Measurements from ENCODE around the gene HS6ST2.

Gene HS6ST2

DNA sequence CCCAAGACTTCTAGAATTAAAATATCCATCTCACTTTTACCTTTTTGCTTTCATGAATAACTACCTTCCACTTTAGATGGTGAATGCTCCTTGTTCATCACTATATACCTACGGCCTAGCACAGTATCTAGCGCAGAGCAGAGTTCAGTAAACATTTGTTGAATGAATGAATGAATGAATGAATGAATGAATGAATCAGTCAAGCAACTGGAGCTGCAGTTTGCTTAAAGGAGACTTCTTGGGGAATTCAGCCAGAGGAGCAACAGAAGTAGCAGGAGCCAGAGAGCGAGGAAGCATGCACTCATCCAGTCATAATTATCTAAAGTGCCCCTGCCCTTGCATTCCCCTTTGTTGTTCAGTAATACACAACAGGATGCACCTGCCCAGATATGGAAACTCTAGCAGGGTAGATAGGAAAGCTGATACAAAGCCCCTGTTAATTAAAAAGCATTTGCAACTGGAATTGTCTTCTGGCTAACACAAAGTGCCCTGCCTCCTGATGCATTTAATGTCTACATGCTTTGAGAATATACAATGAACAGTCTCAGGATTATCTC, 366.6 kb downstream of the HS6ST2 start:
- Histone ChIP-seq H3K4me1 (ENCODE audit: control insufficient read depth in 2 of 2, insufficient read depth in 2 of 2, low read length in 2 of 2) (no peaks in the 10 kb centered on the region), H3K4me3 (ENCODE audit: low read length in 2 of 2) (no peak overlapping the region), H3K27ac (ENCODE audit: low read depth in 2 of 2, low read length in 2 of 2) (no peak overlapping the region), H3K9ac (ENCODE audit: low read depth in 1 of 2, low read length in 2 of 2) (no peak overlapping the region), H3K36me3 (ENCODE audit: control insufficient read depth in 2 of 2, insufficient read depth in 2 of 2, low read length in 2 of 2) (no peaks in the 10 kb centered on the region), H3K9me3 (ENCODE audit: control insufficient read depth in 2 of 2, low read length in 2 of 2) (no peaks in the 10 kb centered on the region), H3K27me3 (ENCODE audit: control insufficient read depth in 2 of 2, insufficient read depth in 2 of 2, low read length in 2 of 2) (peaks cover 0 to 4% of the 10 kb centered on the region in 2 donors)

DNA sequence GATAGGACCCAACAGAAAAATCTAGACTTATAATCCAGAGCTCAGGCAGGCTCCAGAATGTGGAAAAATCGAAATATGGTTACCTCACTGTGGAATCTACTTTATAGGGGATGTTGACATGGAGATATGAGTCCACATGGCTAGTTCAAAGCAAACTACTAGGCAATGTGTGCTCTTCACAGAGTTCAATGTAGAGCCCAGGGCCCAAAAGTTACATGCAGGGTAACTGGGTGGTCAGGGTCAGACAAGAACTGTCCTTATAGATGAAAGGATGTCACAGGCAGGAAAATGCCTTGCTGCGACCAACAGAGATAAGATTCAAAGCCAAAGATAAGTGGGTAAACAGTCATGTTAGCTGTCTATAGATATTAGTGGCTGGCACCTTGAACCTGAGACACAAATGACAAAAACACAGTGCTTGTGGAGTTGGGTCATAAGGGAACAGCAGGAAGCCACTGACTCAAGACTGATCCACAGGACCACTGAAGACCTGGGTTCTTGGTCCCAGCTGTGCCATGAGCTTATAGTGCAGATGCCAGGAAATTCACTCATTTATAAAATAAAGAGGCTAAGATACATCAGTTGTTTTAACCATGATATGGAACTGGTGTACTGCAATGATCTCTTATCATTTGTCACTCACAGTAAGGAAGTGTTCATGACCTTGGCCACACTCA, 367.9 kb downstream of the HS6ST2 start:
- no peak overlapping the region for H3K27ac ChIP-seq (ENCODE audit: low read depth in 2 of 2, low read length in 2 of 2)
- H3K36me3 ChIP-seq (ENCODE audit: control insufficient read depth in 2 of 2, insufficient read depth in 2 of 2, low read length in 2 of 2), result no peaks in the 10 kb centered on the region
- H3K27me3 ChIP-seq (ENCODE audit: control insufficient read depth in 2 of 2, insufficient read depth in 2 of 2, low read length in 2 of 2), result peaks cover 0 to 4% of the 10 kb centered on the region in 2 donors
- no peak overlapping the region for H3K4me3 ChIP-seq (ENCODE audit: low read length in 2 of 2)
- H3K9ac ChIP-seq (ENCODE audit: low read depth in 1 of 2, low read length in 2 of 2), result no peak overlapping the region
- H3K9me3 ChIP-seq (ENCODE audit: control insufficient read depth in 2 of 2, low read length in 2 of 2), result no peaks in the 10 kb centered on the region
- H3K4me1 ChIP-seq (ENCODE audit: control insufficient read depth in 2 of 2, insufficient read depth in 2 of 2, low read length in 2 of 2), result no peaks in the 10 kb centered on the region

DNA sequence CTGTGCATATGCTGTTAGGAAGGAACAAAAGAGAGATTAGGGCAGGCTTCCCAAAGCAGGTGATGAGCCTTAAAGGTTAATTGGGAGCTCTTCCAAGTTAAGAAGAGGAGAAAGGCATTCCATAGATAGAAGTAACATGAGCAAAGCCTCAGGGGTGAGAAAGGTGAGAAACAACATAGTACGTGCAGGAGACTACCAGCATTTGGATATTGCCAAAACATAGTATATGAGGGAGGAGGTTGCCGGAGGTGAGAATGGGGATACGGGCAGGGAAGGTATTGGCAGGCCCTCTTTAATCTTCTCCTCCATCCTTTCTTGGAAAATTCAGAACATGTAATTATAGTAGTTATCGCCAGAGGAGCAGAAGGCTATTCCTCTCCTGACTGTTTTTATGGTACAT, 373.5 kb downstream of the HS6ST2 start:
- Histone ChIP-seq H3K4me1 (ENCODE audit: control insufficient read depth in 2 of 2, insufficient read depth in 2 of 2, low read length in 2 of 2) (no peaks in the 10 kb centered on the region), H3K9ac (ENCODE audit: low read depth in 1 of 2, low read length in 2 of 2) (no peak overlapping the region), H3K9me3 (ENCODE audit: control insufficient read depth in 2 of 2, low read length in 2 of 2) (no peaks in the 10 kb centered on the region), H3K36me3 (ENCODE audit: control insufficient read depth in 2 of 2, insufficient read depth in 2 of 2, low read length in 2 of 2) (no peaks in the 10 kb centered on the region), H3K27me3 (ENCODE audit: control insufficient read depth in 2 of 2, insufficient read depth in 2 of 2, low read length in 2 of 2) (no peaks in the 10 kb centered on the region), H3K27ac (ENCODE audit: low read depth in 2 of 2, low read length in 2 of 2) (no peak overlapping the region), H3K4me3 (ENCODE audit: low read length in 2 of 2) (no peak overlapping the region)

DNA sequence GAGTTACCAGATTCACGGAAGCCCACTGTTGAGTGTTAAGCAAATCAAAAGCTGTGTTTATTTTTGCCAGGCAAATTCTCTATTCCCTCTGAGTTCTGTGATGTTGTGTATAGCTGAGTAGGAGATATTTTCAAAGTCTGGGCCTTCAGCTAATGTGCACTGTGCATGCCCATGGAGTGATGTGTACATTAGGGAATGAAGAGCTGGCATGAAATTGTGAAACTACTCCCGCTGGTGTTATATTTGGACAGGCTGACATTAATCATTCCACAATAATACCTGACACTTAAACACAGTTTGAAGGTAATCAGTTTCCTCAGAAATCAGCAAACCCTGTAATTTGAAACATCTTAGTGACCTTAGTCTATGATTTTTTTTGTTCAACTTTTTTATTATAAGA, 381.5 kb downstream of the HS6ST2 start:
- H3K9me3 ChIP-seq (ENCODE audit: control insufficient read depth in 2 of 2, low read length in 2 of 2), result no peaks in the 10 kb centered on the region
- H3K9ac ChIP-seq (ENCODE audit: low read depth in 1 of 2, low read length in 2 of 2), result no peak overlapping the region
- H3K27me3 ChIP-seq (ENCODE audit: control insufficient read depth in 2 of 2, insufficient read depth in 2 of 2, low read length in 2 of 2), result peaks cover 9 to 16% of the 10 kb centered on the region in 2 donors
- H3K4me1 ChIP-seq (ENCODE audit: control insufficient read depth in 2 of 2, insufficient read depth in 2 of 2, low read length in 2 of 2), result no peaks in the 10 kb centered on the region
- no peak overlapping the region for H3K4me3 ChIP-seq (ENCODE audit: low read length in 2 of 2)
- no peak overlapping the region for H3K27ac ChIP-seq (ENCODE audit: low read depth in 2 of 2, low read length in 2 of 2)
- no peaks in the 10 kb centered on the region for H3K36me3 ChIP-seq (ENCODE audit: control insufficient read depth in 2 of 2, insufficient read depth in 2 of 2, low read length in 2 of 2)

Data from mucosa of rectum (tissue), 2 donors.